Prostate gland (tissue), 2 donors: Measurements from ENCODE around the gene SSR1. TPM values are rescaled to one million over a fixed set of nuclear protein-coding genes. Genes with fewer than 3 reads are reported as not detected.

Experiments used
- DNase-seq: peaks from one replicate; pipeline ENCODE4 v3.0.0-alpha.2; 2019; ENCODE audit warnings: low spot score
- H3K27ac ChIP-seq, 2 donors: fragments of 200-600 bp; sonication (generic); 2 replicates each; pipeline ENCODE4 v1.5.1; 2017 to 2019
- H3K27me3 ChIP-seq: fragments of 200-600 bp; sonication (generic); replicated peaks from 2 replicates; pipeline ENCODE4 v1.5.1; 2019; ENCODE audit not compliant: insufficient read depth
- H3K36me3 ChIP-seq, 2 donors: fragments of 200-600 bp; sonication (generic); 1 replicate in 1 of 2; 2 replicates in 1 of 2; pipeline versions ENCODE4 v1.5.1 to v1.8.1; 2017 to 2019
- H3K4me1 ChIP-seq: fragments of 200-600 bp; sonication (generic); replicated peaks from 2 replicates; pipeline ENCODE4 v1.5.1; 2019
- H3K4me3 ChIP-seq, 2 donors: fragments of 200-600 bp; sonication (generic); 2 replicates each; pipeline ENCODE4 v1.5.1; 2017 to 2019
- H3K9me3 ChIP-seq: fragments of 200-600 bp; sonication (generic); 2 replicates; pipeline ENCODE4 v1.5.1; 2017
- CTCF ChIP-seq, 4 experiments: fragments of 200-600 bp in 2 of 4; fragments of 450-650 bp in 2 of 4; sonication (generic) in 2 of 4; IDR thresholded peaks; 1 replicate in 3 of 4; 2 replicates in 1 of 4; pipeline ENCODE4 v1.5.1; 2016 to 2019; ENCODE audit warnings: antibody characterized with exemption in 4 of 4, mild to moderate bottlenecking in 2 of 4, moderate library complexity in 2 of 4
- POLR2A ChIP-seq: fragments of 450-650 bp; IDR thresholded peaks from one replicate; pipeline ENCODE4 v1.6.1; 2016; ENCODE audit warnings: antibody characterized with exemption, mild to moderate bottlenecking
- POLR2AphosphoS5 ChIP-seq: sonication (generic); formaldehyde crosslinking; IDR thresholded peaks from one replicate; pipeline ENCODE4 v1.6.1; 2017; ENCODE audit warnings: antibody characterized with exemption
- WGBS: methylation state at CpG from one replicate; pipeline ENCODE4 v1.1.5; 2018; 5-methylcytosine and 5-hydroxymethylcytosine counted together
- intact Hi-C: fragments of 100-400 bp; cut with DNase I; formaldehyde crosslinking; loops from one replicate; pipeline ENCODE4 v1.14.2; 2022
- total RNA-seq, 2 donors: library from RNA; depleted of rRNA; stranded (reverse); fragments of >200 nt; gene quantifications; one replicate each; pipeline ENCODE4 v1.1.0, GENCODE V29; 2016

Gene SSR1
- total RNA-seq, 2 donors from 2014 or later = 34.3 to 89.5 TPM

GRCh38 chr6:7251646-7252260 is 61.2 kb downstream of the SSR1 start:
- Histone ChIP-seq H3K4me1 (no peaks in the 10 kb centered on the region), H3K36me3 (peaks cover 2 to 18% of the 10 kb centered on the region in 2 donors), H3K4me3 (no peak overlapping the region), H3K9me3 (no peaks in the 10 kb centered on the region), H3K27ac (no peak overlapping the region), H3K27me3 (no peaks in the 10 kb centered on the region)
- intact Hi-C loops = no loop called here
- no peak for DNase-seq
- TF ChIP-seq POLR2AphosphoS5 (no peak), POLR2A (no peak), CTCF (IDR thresholded peaks at IDR 0.05) (no peak)
- 78% methylated on average over 6 of the region's 6 CpGs for WGBS

- Histone ChIP-seq H3K27ac (no peak overlapping the region), H3K9me3 (no peaks in the 10 kb centered on the region), H3K27me3 (no peaks in the 10 kb centered on the region), H3K36me3 (peaks cover 2 to 27% of the 10 kb centered on the region in 2 donors), H3K4me3 (no peak overlapping the region), H3K4me1 (no peaks in the 10 kb centered on the region)
- intact Hi-C loops = no loop called here
- no peak for TF ChIP-seq POLR2A
- no peak for TF ChIP-seq CTCF (IDR thresholded peaks at IDR 0.05)
- TF ChIP-seq POLR2AphosphoS5 = no peak
- 92% methylated on average over 8 of the region's 8 CpGs for WGBS
- no peak for DNase-seq
Measured at GRCh38 chr6:7250812-7251211, 62.2 kb downstream of the SSR1 start.

- Histone ChIP-seq H3K9me3 (no peaks in the 10 kb centered on the region), H3K27ac (no peak overlapping the region), H3K27me3 (no peaks in the 10 kb centered on the region), H3K4me1 (no peaks in the 10 kb centered on the region), H3K4me3 (no peak overlapping the region), H3K36me3 (peaks cover 2 to 27% of the 10 kb centered on the region in 2 donors)
- whole genome bisulfite sequencing = 62% methylated on average over 7 of the region's 7 CpGs
- intact Hi-C loops = no loop called here
- TF ChIP-seq POLR2AphosphoS5 (no peak), POLR2A (no peak), CTCF (IDR thresholded peaks at IDR 0.05) (no peak)
- DNase-seq = no peak
Measured at GRCh38 chr6:7249946-7250643, 62.9 kb downstream of the SSR1 start.

- no peak for DNase-seq
- H3K4me3 ChIP-seq = no peak overlapping the region
- no peaks in the 10 kb centered on the region for H3K27me3 ChIP-seq
- H3K27ac ChIP-seq = no peak overlapping the region
- 98% methylated on average over 2 of the region's 2 CpGs for WGBS
- no peak for TF ChIP-seq POLR2AphosphoS5
- intact Hi-C loops = no loop called here
- H3K9me3 ChIP-seq = no peaks in the 10 kb centered on the region
- no peaks in the 10 kb centered on the region for H3K4me1 ChIP-seq
- peaks cover 2 to 27% of the 10 kb centered on the region in 2 donors for H3K36me3 ChIP-seq
Measured at GRCh38 chr6:7249391-7249790, 63.6 kb downstream of the SSR1 start.

GRCh38 chr6:7247828-7248227 is 65.2 kb downstream of the SSR1 start:
- TF ChIP-seq POLR2A = no peak
- no peak for TF ChIP-seq POLR2AphosphoS5
- no peak for TF ChIP-seq CTCF (IDR thresholded peaks at IDR 0.05)
- DNase-seq = no peak
- H3K27ac ChIP-seq = no peak overlapping the region
- peaks cover 2% of the 10 kb centered on the region for H3K4me1 ChIP-seq
- no peaks in the 10 kb centered on the region for H3K27me3 ChIP-seq
- H3K36me3 ChIP-seq = peaks cover 2 to 27% of the 10 kb centered on the region in 2 donors
- no peaks in the 10 kb centered on the region for H3K9me3 ChIP-seq
- WGBS = 92% methylated on average over 12 of the region's 13 CpGs
- intact Hi-C loops = no loop called here
- H3K4me3 ChIP-seq = no peak overlapping the region
